ENCODE data around the gene TRIO. TPM values are rescaled to one million over a fixed set of nuclear protein-coding genes. Genes with fewer than 3 reads are reported as not detected.

TRIO gene
- polyA plus RNA-seq, 3 donors, result 1.7 to 45.8 (median 2.1) TPM

- intact Hi-C loops (cut with micrococcal nuclease), result no loop called here
- Histone ChIP-seq H3K79me2 (ENCODE audit: insufficient read depth, low read length) (no peaks in the 10 kb centered on the region), H3K36me3 (replicated peaks in 1 of 2; ENCODE audit: control insufficient read depth in 1 of 2, insufficient read depth in 2 of 2, low read length in 2 of 2) (peaks cover 18 to 40% of the 10 kb centered on the region in 2 donors), H2AFZ (ENCODE audit: insufficient read depth, low read depth, low read length, poor library complexity, severe bottlenecking) (no peak overlapping the region), H3K4me3 (replicated peaks in 1 of 3; ENCODE audit: low read depth in 2 of 3, low read length in 3 of 3) (no peak overlapping the region), H3K4me1 (ENCODE audit: control insufficient read depth in 1 of 2, insufficient read depth in 2 of 2, low read length in 2 of 2) (peaks cover 4 to 15% of the 10 kb centered on the region in 2 donors), H3K4me2 (replicated peaks; ENCODE audit: extremely low read depth, low read length, poor library complexity, severe bottlenecking) (no peak overlapping the region), H3K27me3 (ENCODE audit: control insufficient read depth in 2 of 2, insufficient read depth in 2 of 2, low read length in 2 of 2) (no peaks in the 10 kb centered on the region), H4K20me1 (ENCODE audit: insufficient read depth, low read length) (peaks cover 18% of the 10 kb centered on the region), H3K9me3 (replicated peaks in 1 of 2; ENCODE audit: control insufficient read depth in 1 of 2, insufficient read depth in 1 of 2, low read length in 2 of 2) (no peaks in the 10 kb centered on the region), H3K9ac (ENCODE audit: insufficient read depth, low read length, poor library complexity, severe bottlenecking) (no peak overlapping the region), H3K27ac (ENCODE audit: low read depth in 1 of 2, low read length in 2 of 2) (no peak overlapping the region)
- Mint-ChIP-seq H3K36me3 (peaks cover 26 to 36% of the 10 kb centered on the region in 2 donors), H3K27me3 (ENCODE audit: low read depth in 3 of 3) (no peaks in the 10 kb centered on the region), H3K4me3 (no peak overlapping the region), H3K9me3 (peaks cover 0 to 2% (median 0%) of the 10 kb centered on the region in 7 donors), H3K4me1 (peaks cover 17% of the 10 kb centered on the region), H3K27ac (peak overlapping the region in 2 of 7 donors; percentile 30 to 55)
- WGBS (ENCODE audit: insufficient coverage), result 81% methylated on average over 9 of the region's 16 CpGs
- TF ChIP-seq CTCF (IDR thresholded peaks at IDR 0.05), result no peak
- DNase-seq, result no peak
Measured at GRCh38 chr5:14449052-14449661, 306.0 kb downstream of the TRIO start.

GRCh38 chr5:14450018-14450524 is 306.9 kb downstream of the TRIO start:
- Mint-ChIP-seq H3K9me3 (peaks cover 5 to 8% (median 6%) of the 10 kb centered on the region in 7 donors), H3K4me1 (peaks cover 15% of the 10 kb centered on the region), H3K27ac (peak overlapping the region in 2 of 7 donors; percentile 4 to 63), H3K27me3 (ENCODE audit: low read depth in 3 of 3) (no peaks in the 10 kb centered on the region), H3K4me3 (no peak overlapping the region), H3K36me3 (peaks cover 32 to 45% of the 10 kb centered on the region in 2 donors)
- peaks cover 4 to 14% of the 10 kb centered on the region in 2 donors for H3K4me1 ChIP-seq (ENCODE audit: control insufficient read depth in 1 of 2, insufficient read depth in 2 of 2, low read length in 2 of 2)
- TF ChIP-seq CTCF (IDR thresholded peaks at IDR 0.05), result no peak
- H3K79me2 ChIP-seq (ENCODE audit: insufficient read depth, low read length), result no peaks in the 10 kb centered on the region
- WGBS (ENCODE audit: insufficient coverage), result 100% methylated on average over 10 of the region's 11 CpGs
- intact Hi-C loops (cut with micrococcal nuclease), result no loop called here
- DNase-seq, result no peak
- H3K4me3 ChIP-seq (replicated peaks in 1 of 3; ENCODE audit: low read depth in 2 of 3, low read length in 3 of 3), result no peak overlapping the region
- no peak overlapping the region for H3K4me2 ChIP-seq (replicated peaks; ENCODE audit: extremely low read depth, low read length, poor library complexity, severe bottlenecking)
- peaks cover 23 to 49% of the 10 kb centered on the region in 2 donors for H3K36me3 ChIP-seq (replicated peaks in 1 of 2; ENCODE audit: control insufficient read depth in 1 of 2, insufficient read depth in 2 of 2, low read length in 2 of 2)
- no peaks in the 10 kb centered on the region for H3K27me3 ChIP-seq (ENCODE audit: control insufficient read depth in 2 of 2, insufficient read depth in 2 of 2, low read length in 2 of 2)
- no peak overlapping the region for H3K27ac ChIP-seq (ENCODE audit: low read depth in 1 of 2, low read length in 2 of 2)
- H3K9ac ChIP-seq (ENCODE audit: insufficient read depth, low read length, poor library complexity, severe bottlenecking), result no peak overlapping the region
- H3K9me3 ChIP-seq (replicated peaks in 1 of 2; ENCODE audit: control insufficient read depth in 1 of 2, insufficient read depth in 1 of 2, low read length in 2 of 2), result peaks cover 6 to 7% of the 10 kb centered on the region in 2 donors
- no peak overlapping the region for H2AFZ ChIP-seq (ENCODE audit: insufficient read depth, low read depth, low read length, poor library complexity, severe bottlenecking)
- peaks cover 18% of the 10 kb centered on the region for H4K20me1 ChIP-seq (ENCODE audit: insufficient read depth, low read length)

All from CD14-positive monocyte (primary cell).